SKM-1 (cell line): ENCODE measurements around the gene CBX7.

ENCODE experiments used
- DNase-seq: peaks from one replicate; lab custom pipeline; 2025; ENCODE audit not compliant: unreplicated experiment; lab: John Stamatoyannopoulos, UW

CBX7 gene

DNA sequence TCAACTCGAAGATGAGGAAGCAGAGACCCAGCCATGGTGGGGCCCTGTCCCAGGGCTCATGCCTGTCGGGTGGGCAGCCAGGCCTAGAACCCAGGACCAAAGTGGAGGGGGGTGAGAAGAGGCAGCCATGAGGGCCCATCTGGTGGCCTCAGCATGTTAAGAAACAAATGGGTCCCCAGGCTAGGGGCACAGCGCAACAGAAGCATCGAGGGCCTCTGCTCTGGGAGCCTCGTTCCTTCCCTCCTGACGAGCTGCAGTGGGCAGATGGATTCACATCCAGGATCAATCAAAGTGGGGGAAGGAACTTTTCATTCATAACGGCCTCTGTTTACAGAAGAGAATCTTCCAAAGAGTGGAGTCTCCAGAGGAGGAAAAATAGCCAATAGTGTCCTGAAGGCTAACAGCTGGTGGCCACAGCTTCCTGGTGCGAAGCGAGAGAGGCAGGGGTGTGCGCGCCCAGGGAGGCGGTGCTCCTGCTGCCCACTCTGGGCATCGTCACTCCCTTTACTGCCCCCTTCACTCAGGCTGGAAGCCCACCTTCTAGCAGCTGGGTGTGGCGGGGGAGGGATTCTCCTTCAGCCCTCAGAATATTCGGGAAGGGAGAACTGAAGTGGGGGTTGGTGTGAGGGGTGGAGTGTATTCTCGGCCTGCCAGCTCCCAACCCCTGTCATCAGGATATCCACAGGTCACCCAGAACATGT, 4.3 kb downstream of the CBX7 start:
- DNase-seq: no peak

- DNase-seq: no peak
Observed at GRCh38 chr22:39147335-39148025, 5.0 kb downstream of the CBX7 start.

DNA sequence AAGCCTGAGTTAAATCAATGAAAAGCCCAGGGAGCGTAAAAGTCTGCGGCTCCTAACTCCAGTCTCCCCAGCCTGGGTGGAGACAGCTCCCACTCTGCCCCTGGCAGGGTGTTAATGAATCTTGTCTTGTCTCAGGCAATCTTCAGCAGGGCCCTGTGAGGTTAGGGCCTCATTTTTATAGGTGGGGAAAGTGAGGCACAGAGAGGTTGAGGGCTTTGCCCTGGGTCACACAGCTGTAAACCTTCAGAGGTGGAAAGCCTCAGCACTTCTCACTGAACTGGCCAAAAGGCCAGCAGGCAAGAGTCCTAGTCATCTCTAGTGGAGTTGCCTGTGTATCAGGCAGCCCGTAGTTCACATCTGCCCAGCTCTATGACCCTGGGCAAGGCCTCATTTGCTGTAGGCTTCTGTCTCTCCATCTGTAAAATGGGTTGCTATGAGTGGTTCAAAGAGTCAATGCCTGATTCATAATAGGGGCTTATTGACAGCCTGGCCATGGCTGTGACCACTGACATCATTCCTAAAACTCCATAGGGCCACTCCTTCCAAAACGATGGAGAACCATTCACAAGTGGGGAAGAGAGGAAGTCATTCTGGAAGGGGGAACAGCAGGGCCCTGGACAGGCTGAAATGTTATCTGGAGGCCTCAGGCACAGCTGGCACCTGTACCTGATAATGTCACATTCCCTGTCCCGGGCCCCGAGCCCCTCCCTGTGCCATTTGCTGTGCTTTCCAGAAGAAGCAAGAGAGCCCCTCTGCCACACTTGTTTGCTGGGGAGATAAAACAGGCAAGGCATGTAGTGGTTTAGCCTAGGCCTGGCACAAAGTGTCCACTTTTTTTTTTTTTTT, 6.0 kb downstream of the CBX7 start:
- no peak for DNase-seq

- no peak for DNase-seq
Observed at GRCh38 chr22:39144101-39144767, 8.2 kb downstream of the CBX7 start.

DNA sequence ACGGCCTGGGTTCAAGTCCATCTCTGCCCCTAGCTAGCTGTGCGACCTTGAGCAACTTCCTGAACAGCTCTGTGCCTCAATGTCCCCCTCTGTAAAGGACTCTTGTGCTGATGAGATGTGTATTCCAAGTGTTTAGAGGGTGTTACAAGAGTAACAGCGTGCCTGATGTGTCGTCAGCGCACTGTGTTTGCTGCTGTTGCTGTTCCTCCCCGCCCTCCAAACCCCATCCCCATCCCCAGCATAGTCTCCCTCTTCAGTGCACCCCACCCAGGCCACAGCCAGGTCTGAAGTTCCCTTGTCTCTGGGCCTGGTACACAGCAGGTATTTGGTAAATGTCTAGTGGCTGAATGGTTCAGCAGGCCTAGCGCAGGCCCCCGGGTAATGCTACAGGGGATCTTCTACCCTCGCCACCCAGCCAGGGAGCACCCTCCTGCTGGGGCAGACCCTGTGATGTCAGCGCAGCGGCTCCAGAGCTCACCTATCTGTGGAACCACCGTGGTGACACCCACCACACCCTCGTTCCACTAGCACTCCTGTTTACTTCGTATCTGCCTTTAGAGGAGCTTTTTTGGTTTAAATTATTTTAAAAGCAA, 10.3 kb downstream of the CBX7 start:
- no peak for DNase-seq

DNA sequence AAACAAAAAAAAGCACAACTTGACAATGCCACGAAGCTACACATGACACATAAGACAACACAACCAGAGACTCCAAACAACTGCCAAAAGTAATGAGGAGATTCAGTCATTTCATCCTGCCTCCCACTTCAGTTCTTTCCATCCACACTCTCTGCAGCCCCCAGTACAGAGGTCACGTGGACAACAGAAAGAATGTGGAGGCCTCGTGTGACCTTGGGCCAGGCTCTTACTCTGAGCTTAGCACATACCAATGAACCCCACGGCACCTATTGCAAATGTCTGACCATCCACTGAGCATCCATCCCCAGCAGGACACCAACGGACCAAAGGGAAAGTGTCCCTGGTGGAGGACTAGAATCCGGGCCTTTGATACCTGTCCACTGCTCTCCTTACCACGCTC, 12.5 kb downstream of the CBX7 start:
- DNase-seq: no peak

GRCh38 chr22:39138357-39138997, 14.0 kb downstream of the CBX7 start:
- DNase-seq: no peak

DNA sequence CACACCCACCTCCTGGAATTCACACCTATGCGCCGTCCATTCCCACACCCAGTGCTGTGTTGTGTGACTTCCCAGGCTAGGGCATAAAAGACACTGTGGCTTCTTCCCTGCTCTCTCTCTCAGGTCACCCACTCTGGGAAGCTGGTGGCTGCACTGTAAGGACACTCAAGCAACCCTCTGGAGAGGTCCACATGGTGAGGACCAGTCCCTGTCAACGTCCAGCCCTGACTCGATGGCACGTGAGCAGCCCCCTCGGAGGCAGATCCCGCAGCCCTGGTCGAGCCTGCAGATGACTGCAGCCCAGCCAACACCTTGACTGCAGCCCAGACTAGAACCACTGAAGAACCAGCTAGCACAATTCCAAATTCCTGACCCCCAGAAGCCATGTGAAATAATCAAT, 16.2 kb downstream of the CBX7 start:
- no peak for DNase-seq

- no peak for DNase-seq
Observed at GRCh38 chr22:39135092-39135896, 17.2 kb downstream of the CBX7 start.

DNA sequence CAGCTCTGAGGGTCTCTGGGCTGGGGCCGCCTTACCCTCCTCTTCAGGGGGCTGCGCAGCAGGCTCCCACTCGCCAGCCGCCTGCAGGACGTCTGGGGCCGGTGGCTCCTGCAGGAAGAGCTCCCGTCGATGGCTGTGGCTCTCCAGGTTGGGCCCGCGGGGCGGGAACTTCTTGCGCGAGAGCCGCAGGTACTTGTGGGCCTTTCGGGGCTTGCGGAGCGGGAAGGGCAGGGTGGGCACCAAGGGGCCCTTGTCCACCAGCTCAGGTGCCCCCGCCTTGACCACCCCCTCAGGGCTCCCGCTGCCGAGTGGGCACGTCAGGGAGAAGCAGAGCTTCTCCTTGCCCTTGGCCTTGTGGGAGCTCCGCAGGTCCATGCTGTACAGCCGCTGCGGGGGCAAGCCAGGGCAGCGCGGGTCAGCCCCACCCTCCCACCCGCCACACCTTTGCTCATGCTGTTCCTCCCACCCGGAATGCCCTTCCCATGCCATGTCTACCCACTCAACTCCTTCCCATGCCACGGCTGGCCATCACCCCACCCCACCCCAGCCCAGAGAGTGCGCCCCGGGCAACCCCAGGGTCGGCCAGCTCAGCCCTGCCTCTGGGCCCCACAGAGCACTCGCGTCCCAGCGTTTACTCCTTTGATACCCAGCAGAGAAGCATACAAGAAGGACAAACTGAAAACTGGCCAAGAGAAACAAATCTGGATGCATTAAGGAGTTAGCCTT, 18.0 kb downstream of the CBX7 start:
- DNase-seq: no peak

- DNase-seq: no peak
Observed at GRCh38 chr22:39133871-39134270, 18.6 kb downstream of the CBX7 start.

- no peak for DNase-seq
Observed at GRCh38 chr22:39132871-39133524, 19.5 kb downstream of the CBX7 start.

DNA sequence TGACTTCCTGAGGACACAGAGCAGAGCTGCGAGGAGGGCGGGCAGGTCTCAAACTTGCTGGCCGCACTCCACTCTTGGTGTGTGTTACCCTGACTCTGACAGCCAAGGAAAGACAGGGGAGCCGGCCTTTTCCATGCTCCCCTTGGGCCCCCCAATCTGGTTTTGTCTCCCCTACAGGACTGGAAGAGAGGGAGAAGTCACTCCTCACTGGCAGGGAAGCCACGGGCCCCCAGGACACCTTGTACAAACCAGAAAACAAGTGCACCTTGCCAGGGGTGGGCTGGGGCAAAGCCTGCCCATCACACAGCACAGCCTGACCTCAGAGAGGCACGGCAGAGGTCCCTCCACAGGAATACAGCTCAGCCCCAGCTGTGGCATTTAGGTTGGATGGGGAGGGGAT, 20.2 kb downstream of the CBX7 start:
- no peak for DNase-seq

- DNase-seq: no peak
Observed at GRCh38 chr22:39130892-39131855, 21.3 kb downstream of the CBX7 start.

GRCh38 chr22:39130152-39130704, 22.3 kb downstream of the CBX7 start:
- DNase-seq: no peak

DNA sequence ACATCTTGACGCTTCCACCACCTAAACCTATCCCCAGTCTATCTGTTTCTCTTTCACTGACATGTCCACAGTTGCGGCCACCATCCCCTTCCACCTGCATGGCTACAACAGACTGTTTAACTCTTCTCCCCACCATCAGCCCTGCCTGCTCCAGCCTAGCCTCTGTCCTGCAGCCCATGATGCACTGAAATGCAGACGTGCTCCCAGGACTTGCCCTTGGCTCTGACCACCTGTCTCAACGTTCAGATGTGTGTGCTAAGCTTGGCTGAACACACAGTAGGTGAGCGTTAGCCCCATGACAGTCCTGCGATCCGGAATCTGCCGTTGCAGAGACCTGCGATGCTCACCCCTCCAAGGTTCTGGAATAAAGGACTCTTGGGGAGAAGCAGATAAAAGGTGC, 22.7 kb downstream of the CBX7 start:
- DNase-seq: no peak

- no peak for DNase-seq
Observed at GRCh38 chr22:39129081-39129480, 23.4 kb downstream of the CBX7 start.
